ENCODE data around the gene MGAT1.

Gene MGAT1

DNA sequence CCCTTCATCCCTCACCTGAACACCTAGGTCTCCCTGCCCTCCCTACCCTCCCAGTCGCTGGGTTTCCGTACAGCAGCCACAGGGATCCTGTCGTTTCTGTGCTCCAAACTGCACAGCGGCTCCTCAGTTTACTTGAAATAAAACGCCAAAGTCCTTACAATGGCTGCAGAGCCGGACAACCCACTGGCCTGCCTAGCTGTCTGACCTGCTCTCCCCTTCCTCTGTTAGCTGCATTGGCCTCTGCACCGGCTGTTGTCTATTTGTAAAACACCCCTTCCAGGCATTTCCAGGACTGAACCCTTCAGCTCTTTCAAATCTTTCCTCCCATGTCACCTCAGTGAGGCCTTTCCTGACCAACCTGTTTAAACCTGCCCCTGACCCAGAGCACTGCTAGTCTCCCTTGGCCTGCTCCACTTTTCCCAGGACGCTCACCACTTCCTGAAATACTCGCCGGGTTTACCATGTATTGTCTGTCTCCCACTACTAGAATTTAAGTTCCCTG lies 9.1 kb upstream of the MGAT1 start:
- peak overlapping the region in 1 of 2 donors; percentile 94 for H3K4me3 ChIP-seq (ENCODE audit: low read length in 2 of 2)

GRCh38 chr5:180810959-180811622 lies 8.5 kb upstream of the MGAT1 start:
- H3K27me3 ChIP-seq (ENCODE audit: control insufficient read depth in 1 of 2, insufficient read depth in 2 of 2, low read length in 2 of 2), result no peaks in the 10 kb centered on the region
- peak overlapping the region; percentile 95 for H3K27ac ChIP-seq (ENCODE audit: low read length)
- peaks cover 50% of the 10 kb centered on the region for H3K4me1 ChIP-seq (ENCODE audit: control insufficient read depth, insufficient read depth, low read length)
- peak overlapping the region; percentile 90 to 94 for H3K4me3 ChIP-seq (ENCODE audit: low read length in 2 of 2)
- H3K9me3 ChIP-seq (ENCODE audit: control insufficient read depth in 2 of 2, low read length in 2 of 2), result no peaks in the 10 kb centered on the region
- H3K36me3 ChIP-seq (ENCODE audit: control insufficient read depth in 2 of 2, insufficient read depth in 2 of 2, low read length in 2 of 2), result peaks cover 0 to 4% of the 10 kb centered on the region in 2 donors
- peak overlapping the region; percentile 85 to 91 for H3K9ac ChIP-seq (ENCODE audit: low read length in 2 of 2)

More for the DNA sequence above, 9.1 kb upstream of the MGAT1 start:
- Histone ChIP-seq H3K4me1 (ENCODE audit: control insufficient read depth, insufficient read depth, low read length) (peaks cover 47% of the 10 kb centered on the region), H3K9ac (ENCODE audit: low read length in 2 of 2) (peak overlapping the region; percentile 85 to 91), H3K27ac (ENCODE audit: low read length) (peak overlapping the region; percentile 95), H3K27me3 (ENCODE audit: control insufficient read depth in 1 of 2, insufficient read depth in 2 of 2, low read length in 2 of 2) (no peaks in the 10 kb centered on the region), H3K9me3 (ENCODE audit: control insufficient read depth in 2 of 2, low read length in 2 of 2) (no peaks in the 10 kb centered on the region), H3K36me3 (ENCODE audit: control insufficient read depth in 2 of 2, insufficient read depth in 2 of 2, low read length in 2 of 2) (peaks cover 0 to 3% of the 10 kb centered on the region in 2 donors)

- Histone ChIP-seq H3K4me3 (ENCODE audit: low read length in 2 of 2) (peak overlapping the region; percentile 90 to 94), H3K36me3 (ENCODE audit: control insufficient read depth in 2 of 2, insufficient read depth in 2 of 2, low read length in 2 of 2) (peaks cover 0 to 4% of the 10 kb centered on the region in 2 donors), H3K27me3 (ENCODE audit: control insufficient read depth in 1 of 2, insufficient read depth in 2 of 2, low read length in 2 of 2) (no peaks in the 10 kb centered on the region), H3K9me3 (ENCODE audit: control insufficient read depth in 2 of 2, low read length in 2 of 2) (no peaks in the 10 kb centered on the region), H3K9ac (ENCODE audit: low read length in 2 of 2) (peak overlapping the region; percentile 85 to 91), H3K4me1 (ENCODE audit: control insufficient read depth, insufficient read depth, low read length) (peaks cover 50% of the 10 kb centered on the region), H3K27ac (ENCODE audit: low read length) (peak overlapping the region; percentile 95)
These were observed 7.8 kb upstream of the MGAT1 start for GRCh38 chr5:180810210-180810958.

DNA sequence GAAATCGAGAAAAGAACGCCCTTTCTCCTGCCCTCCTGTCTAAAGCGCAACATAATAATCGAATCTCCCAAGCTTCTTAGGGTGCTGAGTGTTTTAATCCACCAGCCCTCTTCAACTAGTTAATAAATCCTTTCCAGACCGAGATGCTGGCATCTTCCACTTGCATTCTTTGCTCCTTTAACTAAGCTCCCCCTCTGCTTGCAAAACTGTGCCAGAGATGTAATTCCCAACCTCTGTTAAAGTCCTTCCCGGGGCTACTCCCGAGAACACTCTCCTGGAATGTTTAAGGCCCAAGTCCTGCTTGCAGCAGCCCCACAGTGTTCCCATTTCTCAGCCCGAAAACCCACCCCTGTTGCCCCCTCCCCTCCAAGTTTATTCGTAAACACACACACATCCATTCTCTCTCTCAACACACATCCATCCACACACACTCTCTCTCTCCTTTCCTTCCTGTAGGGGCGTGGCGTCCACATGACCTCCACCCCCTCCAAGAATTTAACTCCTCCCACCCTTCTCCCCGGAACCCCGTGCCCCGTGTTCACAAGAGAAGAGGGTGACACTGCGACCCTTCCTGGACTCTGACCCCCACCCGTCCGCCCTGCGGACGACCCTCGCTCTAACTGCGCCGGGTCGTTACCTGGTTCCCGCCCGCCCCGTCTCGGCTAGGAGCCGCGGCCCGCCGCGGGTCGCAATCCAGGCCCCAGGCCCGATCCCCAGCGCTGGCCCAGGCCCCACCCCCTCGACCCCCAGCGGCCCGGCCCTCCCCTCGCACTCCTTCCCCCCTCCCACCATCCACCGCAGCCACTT lies 7.0 kb upstream of the MGAT1 start:
- no peaks in the 10 kb centered on the region for H3K9me3 ChIP-seq (ENCODE audit: control insufficient read depth in 2 of 2, low read length in 2 of 2)
- peaks cover 54% of the 10 kb centered on the region for H3K4me1 ChIP-seq (ENCODE audit: control insufficient read depth, insufficient read depth, low read length)
- H3K9ac ChIP-seq (ENCODE audit: low read length in 2 of 2), result peak overlapping the region; percentile 60 to 85

GRCh38 chr5:180808461-180809000 lies 5.9 kb upstream of the MGAT1 start:
- Histone ChIP-seq H3K9me3 (ENCODE audit: control insufficient read depth in 2 of 2, low read length in 2 of 2) (no peaks in the 10 kb centered on the region), H3K9ac (ENCODE audit: low read length in 2 of 2) (peak overlapping the region; percentile 43 to 60), H3K27me3 (ENCODE audit: control insufficient read depth in 1 of 2, insufficient read depth in 2 of 2, low read length in 2 of 2) (no peaks in the 10 kb centered on the region), H3K4me1 (ENCODE audit: control insufficient read depth, insufficient read depth, low read length) (peaks cover 64% of the 10 kb centered on the region), H3K36me3 (ENCODE audit: control insufficient read depth in 2 of 2, insufficient read depth in 2 of 2, low read length in 2 of 2) (peaks cover 0 to 4% of the 10 kb centered on the region in 2 donors), H3K4me3 (ENCODE audit: low read length in 2 of 2) (peak overlapping the region; percentile 90 to 94), H3K27ac (ENCODE audit: low read length) (peak overlapping the region; percentile 12)

More for the DNA sequence above, 7.0 kb upstream of the MGAT1 start:
- peak overlapping the region; percentile 90 to 94 for H3K4me3 ChIP-seq (ENCODE audit: low read length in 2 of 2)
- H3K27ac ChIP-seq (ENCODE audit: low read length), result peak overlapping the region; percentile 95
- no peaks in the 10 kb centered on the region for H3K27me3 ChIP-seq (ENCODE audit: control insufficient read depth in 1 of 2, insufficient read depth in 2 of 2, low read length in 2 of 2)
- H3K36me3 ChIP-seq (ENCODE audit: control insufficient read depth in 2 of 2, insufficient read depth in 2 of 2, low read length in 2 of 2), result peaks cover 0 to 4% of the 10 kb centered on the region in 2 donors

- Histone ChIP-seq H3K9me3 (ENCODE audit: control insufficient read depth in 2 of 2, low read length in 2 of 2) (no peaks in the 10 kb centered on the region), H3K27ac (ENCODE audit: low read length) (peak overlapping the region; percentile 12), H3K4me1 (ENCODE audit: control insufficient read depth, insufficient read depth, low read length) (peaks cover 71% of the 10 kb centered on the region), H3K36me3 (ENCODE audit: control insufficient read depth in 2 of 2, insufficient read depth in 2 of 2, low read length in 2 of 2) (peaks cover 0 to 4% of the 10 kb centered on the region in 2 donors), H3K27me3 (ENCODE audit: control insufficient read depth in 1 of 2, insufficient read depth in 2 of 2, low read length in 2 of 2) (no peaks in the 10 kb centered on the region), H3K9ac (ENCODE audit: low read length in 2 of 2) (peak overlapping the region; percentile 0 to 43), H3K4me3 (ENCODE audit: low read length in 2 of 2) (peak overlapping the region; percentile 90 to 94)
These were observed 5.2 kb upstream of the MGAT1 start for GRCh38 chr5:180807654-180808414.

DNA sequence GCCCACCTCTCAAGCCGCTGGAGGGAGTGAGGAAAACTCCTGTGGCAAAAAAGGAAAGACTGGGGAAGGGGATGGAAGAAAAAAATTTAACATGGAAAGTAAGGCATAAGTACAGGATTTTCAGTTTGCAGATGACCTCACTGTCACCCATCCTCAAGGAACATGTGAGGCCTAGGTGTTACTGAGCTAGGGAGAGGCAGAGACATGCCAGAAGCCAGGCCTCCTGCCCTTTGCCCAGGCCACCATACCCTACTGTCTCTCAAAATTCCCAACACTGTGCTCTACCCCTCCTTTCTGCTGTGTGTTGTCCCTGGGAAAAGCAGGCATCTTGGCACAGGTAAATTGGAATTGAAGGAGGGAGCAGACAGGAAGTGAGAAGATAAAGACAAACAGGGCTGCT lies 4.4 kb upstream of the MGAT1 start:
- Histone ChIP-seq H3K9me3 (ENCODE audit: control insufficient read depth in 2 of 2, low read length in 2 of 2) (no peaks in the 10 kb centered on the region), H3K4me1 (ENCODE audit: control insufficient read depth, insufficient read depth, low read length) (peaks cover 70% of the 10 kb centered on the region), H3K27me3 (ENCODE audit: control insufficient read depth in 1 of 2, insufficient read depth in 2 of 2, low read length in 2 of 2) (no peaks in the 10 kb centered on the region), H3K27ac (ENCODE audit: low read length) (peak overlapping the region; percentile 33), H3K36me3 (ENCODE audit: control insufficient read depth in 2 of 2, insufficient read depth in 2 of 2, low read length in 2 of 2) (peaks cover 0 to 4% of the 10 kb centered on the region in 2 donors), H3K9ac (ENCODE audit: low read length in 2 of 2) (peak overlapping the region in 1 of 2 donors; percentile 43), H3K4me3 (ENCODE audit: low read length in 2 of 2) (peak overlapping the region in 1 of 2 donors; percentile 36)

- Histone ChIP-seq H3K27me3 (ENCODE audit: control insufficient read depth in 1 of 2, insufficient read depth in 2 of 2, low read length in 2 of 2) (no peaks in the 10 kb centered on the region), H3K9me3 (ENCODE audit: control insufficient read depth in 2 of 2, low read length in 2 of 2) (no peaks in the 10 kb centered on the region), H3K4me1 (ENCODE audit: control insufficient read depth, insufficient read depth, low read length) (peaks cover 70% of the 10 kb centered on the region), H3K9ac (ENCODE audit: low read length in 2 of 2) (peak overlapping the region in 1 of 2 donors; percentile 43), H3K4me3 (ENCODE audit: low read length in 2 of 2) (peak overlapping the region in 1 of 2 donors; percentile 36), H3K36me3 (ENCODE audit: control insufficient read depth in 2 of 2, insufficient read depth in 2 of 2, low read length in 2 of 2) (peaks cover 0 to 4% of the 10 kb centered on the region in 2 donors), H3K27ac (ENCODE audit: low read length) (no peak overlapping the region)
These were observed 3.9 kb upstream of the MGAT1 start for GRCh38 chr5:180806351-180807011.

- Histone ChIP-seq H3K4me3 (ENCODE audit: low read length in 2 of 2) (peak overlapping the region in 1 of 2 donors; percentile 86), H3K4me1 (ENCODE audit: control insufficient read depth, insufficient read depth, low read length) (peaks cover 77% of the 10 kb centered on the region)
These were observed 1.6 kb upstream of the MGAT1 start for GRCh38 chr5:180804129-180804618.

More at GRCh38 chr5:180804129-180804618, 1.6 kb upstream of the MGAT1 start:
- no peaks in the 10 kb centered on the region for H3K9me3 ChIP-seq (ENCODE audit: control insufficient read depth in 2 of 2, low read length in 2 of 2)
- H3K36me3 ChIP-seq (ENCODE audit: control insufficient read depth in 2 of 2, insufficient read depth in 2 of 2, low read length in 2 of 2), result peaks cover 0 to 10% of the 10 kb centered on the region in 2 donors
- H3K27me3 ChIP-seq (ENCODE audit: control insufficient read depth in 1 of 2, insufficient read depth in 2 of 2, low read length in 2 of 2), result no peaks in the 10 kb centered on the region
- H3K27ac ChIP-seq (ENCODE audit: low read length), result peak overlapping the region; percentile 84
- H3K9ac ChIP-seq (ENCODE audit: low read length in 2 of 2), result peak overlapping the region; percentile 36 to 85

Measured in stomach smooth muscle (tissue), 2 donors.